Spleen (tissue), 7 donors: ENCODE measurements around the gene OR2A14.

Source experiments
- POLR2A ChIP-seq, 3 donors: fragments of 450-650 bp; IDR thresholded peaks; one replicate each; pipeline ENCODE4 v1.5.1; 2017; ENCODE audit warnings: antibody characterized with exemption in 3 of 3, mild to moderate bottlenecking in 1 of 3
- TF ChIP-seq, protein P1 (sequence below), 11 experiments: fragments of 200-600 bp in 7 of 11; fragments of 450-650 bp in 4 of 11; sonication (generic) in 4 of 11; IDR thresholded peaks in 8 of 11; conservative IDR thresholded peaks in 3 of 11; 1 replicate in 7 of 11; 2 replicates in 4 of 11; pipeline versions ENCODE4 v1.4.0 to v1.8.0; 2016 to 2021; ENCODE audit warnings: antibody characterized with exemption in 11 of 11, inconsistent platforms in 4 of 11, mild to moderate bottlenecking in 1 of 11
- donor health status: DM: no; HTN: no; CAD: no; lungs with moderate emphysema.
- donor health status: DM: no; HTN: no; CAD: no.
- donor health status: DM: no; HTN: no; CAD: no.

DNA sequence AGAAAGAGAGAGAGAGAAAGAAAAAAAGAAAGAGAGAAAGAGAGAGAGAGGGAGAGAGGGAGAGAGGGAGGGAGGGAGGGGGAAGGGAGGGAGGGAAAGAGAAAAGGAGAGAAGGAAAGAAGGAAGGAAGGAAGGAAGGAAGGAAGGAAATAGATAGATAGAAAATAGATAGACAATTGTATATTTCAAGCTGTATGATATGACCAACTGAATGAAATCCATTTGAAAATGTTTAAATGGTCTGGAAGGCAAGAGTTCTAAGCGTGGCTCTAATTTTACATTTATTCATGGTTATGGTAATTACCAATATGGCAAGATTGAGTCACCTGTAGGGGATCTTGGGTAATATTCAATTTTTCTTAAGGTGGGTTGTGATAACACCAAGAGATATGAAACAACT, 35.9 kb downstream of the OR2A14 start:
- TF ChIP-seq, protein P1, sequence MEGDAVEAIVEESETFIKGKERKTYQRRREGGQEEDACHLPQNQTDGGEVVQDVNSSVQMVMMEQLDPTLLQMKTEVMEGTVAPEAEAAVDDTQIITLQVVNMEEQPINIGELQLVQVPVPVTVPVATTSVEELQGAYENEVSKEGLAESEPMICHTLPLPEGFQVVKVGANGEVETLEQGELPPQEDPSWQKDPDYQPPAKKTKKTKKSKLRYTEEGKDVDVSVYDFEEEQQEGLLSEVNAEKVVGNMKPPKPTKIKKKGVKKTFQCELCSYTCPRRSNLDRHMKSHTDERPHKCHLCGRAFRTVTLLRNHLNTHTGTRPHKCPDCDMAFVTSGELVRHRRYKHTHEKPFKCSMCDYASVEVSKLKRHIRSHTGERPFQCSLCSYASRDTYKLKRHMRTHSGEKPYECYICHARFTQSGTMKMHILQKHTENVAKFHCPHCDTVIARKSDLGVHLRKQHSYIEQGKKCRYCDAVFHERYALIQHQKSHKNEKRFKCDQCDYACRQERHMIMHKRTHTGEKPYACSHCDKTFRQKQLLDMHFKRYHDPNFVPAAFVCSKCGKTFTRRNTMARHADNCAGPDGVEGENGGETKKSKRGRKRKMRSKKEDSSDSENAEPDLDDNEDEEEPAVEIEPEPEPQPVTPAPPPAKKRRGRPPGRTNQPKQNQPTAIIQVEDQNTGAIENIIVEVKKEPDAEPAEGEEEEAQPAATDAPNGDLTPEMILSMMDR (IDR thresholded peaks at IDR 0.05 in 8 of 11, conservative IDR thresholded peaks at IDR 0.05 in 3 of 11), result no peak
- TF ChIP-seq POLR2A (IDR thresholded peaks at IDR 0.05), result no peak
